Psoas muscle (tissue), 8 donors: ENCODE results near the gene LNX1. TPM values are rescaled to one million over a fixed set of nuclear protein-coding genes. Genes with fewer than 3 reads are reported as not detected.

Experiments
- ATAC-seq, 4 donors: fragments of 200-7000 bp; cut with Tn5 transposase; one replicate each; pipeline ENCODE4 v1.9.1; 2020; ENCODE audit warnings: moderate library complexity in 3 of 4, mild to moderate bottlenecking in 2 of 4
- DNase-seq, 2 donors: peaks; one replicate each; pipeline ENCODE4 v3.0.0-alpha.2; 2020
- H3K27ac ChIP-seq: fragments of 200-600 bp; one replicate; pipeline ENCODE4 v1.8.0; 2022
- H3K27me3 ChIP-seq, 3 donors: fragments of 200-600 bp in 1 of 3; one replicate each; pipeline versions ENCODE4 v1.6.1 to v1.8.0; 2013 to 2022; ENCODE audit warnings: low read length in 2 of 3, mild to moderate bottlenecking in 2 of 3, moderate library complexity in 1 of 3; ENCODE audit not compliant: insufficient read depth in 3 of 3
- H3K36me3 ChIP-seq, 2 donors: fragments of 200-600 bp in 1 of 2; one replicate each; pipeline versions ENCODE4 v1.6.1 to v1.8.0; 2013 to 2022; ENCODE audit warnings: low read depth in 1 of 2, mild to moderate bottlenecking in 1 of 2, moderate library complexity in 1 of 2; ENCODE audit not compliant: insufficient read depth in 1 of 2
- H3K4me1 ChIP-seq: fragments of 200-600 bp; one replicate; pipeline ENCODE4 v1.8.0; 2022
- H3K4me3 ChIP-seq: fragments of 200-600 bp; one replicate; pipeline ENCODE4 v1.8.0; 2022; ENCODE audit warnings: mild to moderate bottlenecking
- H3K9me3 ChIP-seq: fragments of 200-600 bp; one replicate; pipeline ENCODE4 v1.8.0; 2022
- WGBS, 3 donors: extraction: QIAGEN DNeasy Blood & Tissue Kit; methylation state at CpG; one replicate each; pipeline versions ENCODE4 v1.1.6 to v1.1.7; 2013; 5-methylcytosine and 5-hydroxymethylcytosine counted together
- intact Hi-C, 2 donors: fragments of 100-400 bp; cut with DNase I; formaldehyde crosslinking; loops; one replicate each; pipeline versions ENCODE4 v1.11.0 to v1.14.2; 2022
- polyA plus RNA-seq, 3 donors: library from polyadenylated mRNA; stranded (reverse); fragments of 200-250 nt; gene quantifications; one replicate each; pipeline ENCODE4 v1.2.3, GENCODE V29; 2013
- total RNA-seq, 4 donors: library from RNA; stranded (reverse); fragmentation: NEBNext Ultra II Directional in 2 of 4; extraction: Animal tissue kit (Norgen Biotek cat#: 25700) in 2 of 4; gene quantifications; one replicate each; pipeline versions ENCODE4 v1.2.1 to v1.2.4, GENCODE V29; 2021 to 2023
- TF ChIP-seq, protein P1 (sequence below): fragments of 200-600 bp; IDR thresholded peaks from one replicate; pipeline ENCODE4 v1.8.0; 2022; ENCODE audit warnings: antibody characterized with exemption
- donor health status: healthy with polysubstance abuse.
- donor health status: DM: no; HTN: no; CAD: no; lungs with moderate emphysema.
- donor health status: Bipolar disorder and iron deficiency.
- donor health status: healthy.
- donor health status: DM: yes; HTN: yes; CAD: no.
- donor health status: DM: no; HTN: no; CAD: no.
- donor health status: DM: no; HTN: no; CAD: no.
- donor health status: DM: yes; HTN: yes; CAD: no.

The LNX1 gene
- total and polyA plus RNA-seq, 7 donors: 2.1 to 13.9 (median 4.3) TPM

DNA sequence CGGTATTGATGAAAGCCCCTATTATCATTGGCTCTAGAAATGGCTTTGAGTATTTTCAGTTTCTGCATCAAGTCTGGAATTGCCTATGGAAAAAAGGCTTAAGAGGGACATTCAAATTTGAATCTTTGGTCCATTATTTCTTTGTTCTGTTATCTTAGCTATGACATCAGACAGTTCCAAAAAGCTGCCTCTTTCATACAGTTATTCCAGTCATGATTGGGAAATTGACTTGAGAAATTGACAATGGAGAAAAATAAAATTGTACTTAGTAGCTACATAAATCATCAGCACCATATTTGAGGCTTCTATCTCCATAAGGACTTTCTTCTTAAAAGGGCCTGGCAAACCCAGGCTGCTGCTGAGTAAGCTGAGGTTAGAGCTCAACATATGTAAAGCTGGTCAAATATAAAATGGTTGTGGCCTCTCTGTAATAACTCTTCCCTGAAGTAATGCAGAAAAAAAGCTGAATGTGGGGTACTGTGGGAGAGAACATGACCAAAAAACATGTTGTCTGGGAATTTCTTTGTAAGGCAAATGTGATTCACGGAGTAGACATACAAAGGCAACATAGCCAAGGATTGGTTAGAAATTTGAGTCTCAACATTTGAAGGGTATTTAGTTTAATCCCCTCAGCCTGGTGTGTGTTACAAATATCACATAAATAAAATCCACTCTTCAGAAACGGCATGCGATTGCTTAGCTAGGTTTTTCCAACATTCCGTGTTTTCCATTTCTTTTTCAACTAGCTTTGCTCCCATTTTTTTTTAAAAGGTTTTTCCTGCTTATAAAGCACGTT lies 100.9 kb downstream of the LNX1 start:
- TF ChIP-seq, protein P1, sequence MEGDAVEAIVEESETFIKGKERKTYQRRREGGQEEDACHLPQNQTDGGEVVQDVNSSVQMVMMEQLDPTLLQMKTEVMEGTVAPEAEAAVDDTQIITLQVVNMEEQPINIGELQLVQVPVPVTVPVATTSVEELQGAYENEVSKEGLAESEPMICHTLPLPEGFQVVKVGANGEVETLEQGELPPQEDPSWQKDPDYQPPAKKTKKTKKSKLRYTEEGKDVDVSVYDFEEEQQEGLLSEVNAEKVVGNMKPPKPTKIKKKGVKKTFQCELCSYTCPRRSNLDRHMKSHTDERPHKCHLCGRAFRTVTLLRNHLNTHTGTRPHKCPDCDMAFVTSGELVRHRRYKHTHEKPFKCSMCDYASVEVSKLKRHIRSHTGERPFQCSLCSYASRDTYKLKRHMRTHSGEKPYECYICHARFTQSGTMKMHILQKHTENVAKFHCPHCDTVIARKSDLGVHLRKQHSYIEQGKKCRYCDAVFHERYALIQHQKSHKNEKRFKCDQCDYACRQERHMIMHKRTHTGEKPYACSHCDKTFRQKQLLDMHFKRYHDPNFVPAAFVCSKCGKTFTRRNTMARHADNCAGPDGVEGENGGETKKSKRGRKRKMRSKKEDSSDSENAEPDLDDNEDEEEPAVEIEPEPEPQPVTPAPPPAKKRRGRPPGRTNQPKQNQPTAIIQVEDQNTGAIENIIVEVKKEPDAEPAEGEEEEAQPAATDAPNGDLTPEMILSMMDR: no peak
- Histone ChIP-seq H3K4me3 (no peak overlapping the region), H3K36me3 (no peaks in the 10 kb centered on the region), H3K27ac (no peak overlapping the region), H3K27me3 (no peaks in the 10 kb centered on the region), H3K9me3 (no peaks in the 10 kb centered on the region), H3K4me1 (peaks cover 11% of the 10 kb centered on the region)
- 25 to 35% (median 30%) methylated on average over 6 of the region's 6 CpGs for WGBS, 3 donors
- ATAC-seq (no peak), DNase-seq (no peak)
- intact Hi-C loops: loop anchor here (5.0 to 10.0 kb wide), 2 partner anchors 734 to 742 kb away; partner anchors contain the start of gene PDGFRA (in 1 of the 2)

DNA sequence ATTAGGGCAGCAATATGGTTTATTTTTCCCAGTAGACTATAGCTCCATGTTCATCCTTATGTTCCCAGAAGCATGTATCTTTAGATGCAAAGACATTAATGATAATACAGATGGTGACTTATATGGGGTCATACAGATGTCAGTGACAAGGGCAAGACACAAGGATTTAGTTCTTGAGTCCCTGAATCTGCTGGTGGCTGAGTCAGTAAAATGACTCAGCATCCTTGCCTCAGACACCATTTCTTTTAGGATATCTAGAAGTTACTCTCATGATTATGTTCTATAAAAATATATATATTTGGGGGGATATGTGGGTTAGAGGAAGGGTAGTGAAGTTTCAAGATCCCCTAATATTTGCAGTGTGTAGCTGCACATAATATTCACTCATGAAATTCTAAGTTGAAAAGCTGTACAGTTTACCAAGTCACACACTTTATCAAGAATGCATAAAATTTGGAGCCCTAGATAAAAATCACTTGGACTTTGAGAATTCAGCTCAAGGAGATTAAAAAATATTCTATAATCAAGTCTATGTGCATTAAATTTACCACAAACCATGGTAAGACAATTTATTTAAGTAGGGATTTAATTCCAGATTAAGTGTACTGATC lies 101.9 kb downstream of the LNX1 start:
- TF ChIP-seq, protein P1: no peak
- no peaks in the 10 kb centered on the region for H3K36me3 ChIP-seq
- ATAC-seq (no peak), DNase-seq (no peak)
- peaks cover 11% of the 10 kb centered on the region for H3K4me1 ChIP-seq
- no peak overlapping the region for H3K27ac ChIP-seq
- H3K9me3 ChIP-seq: no peaks in the 10 kb centered on the region
- intact Hi-C loops: loop anchor here in 1 of 2 donors (10.0 kb wide), 1 partner anchor 415 kb away; no protein-coding TSS in a partner anchor
- no peaks in the 10 kb centered on the region for H3K27me3 ChIP-seq
- no peak overlapping the region for H3K4me3 ChIP-seq

- DNase-seq (no peak), ATAC-seq (no peak)
- Histone ChIP-seq H3K4me1 (peaks cover 11% of the 10 kb centered on the region), H3K4me3 (no peak overlapping the region), H3K27me3 (peaks cover 0 to 3% (median 0%) of the 10 kb centered on the region in 3 donors), H3K36me3 (no peaks in the 10 kb centered on the region), H3K27ac (no peak overlapping the region), H3K9me3 (no peaks in the 10 kb centered on the region)
- intact Hi-C loops: loop anchor here in 1 of 2 donors (10.0 kb wide), 1 partner anchor 417 kb away; no protein-coding TSS in a partner anchor
- TF ChIP-seq, protein P1: no peak
Measured at GRCh38 chr4:53487766-53488165, 103.5 kb downstream of the LNX1 start.

- TF ChIP-seq, protein P1: no peak
- Histone ChIP-seq H3K36me3 (no peaks in the 10 kb centered on the region), H3K4me3 (no peak overlapping the region), H3K27ac (no peak overlapping the region), H3K4me1 (peaks cover 5% of the 10 kb centered on the region), H3K27me3 (peaks cover 0 to 3% (median 0%) of the 10 kb centered on the region in 3 donors), H3K9me3 (no peaks in the 10 kb centered on the region)
- intact Hi-C loops: loop anchor here in 1 of 2 donors (10.0 kb wide), 1 partner anchor 419 kb away; no protein-coding TSS in a partner anchor
- no peak for DNase-seq
- 36 to 52% (median 45%) methylated on average over 1 of the region's 1 CpG for WGBS, 3 donors
- ATAC-seq: no peak
Measured at GRCh38 chr4:53485658-53486040, 105.6 kb downstream of the LNX1 start.
